Measurements from ENCODE around the gene KATNAL1. TPM values are rescaled to one million over a fixed set of nuclear protein-coding genes. Genes with fewer than 3 reads are reported as not detected.

KATNAL1 gene
- total RNA-seq, 1 donor from 2014 or later: 22.7 TPM

DNA sequence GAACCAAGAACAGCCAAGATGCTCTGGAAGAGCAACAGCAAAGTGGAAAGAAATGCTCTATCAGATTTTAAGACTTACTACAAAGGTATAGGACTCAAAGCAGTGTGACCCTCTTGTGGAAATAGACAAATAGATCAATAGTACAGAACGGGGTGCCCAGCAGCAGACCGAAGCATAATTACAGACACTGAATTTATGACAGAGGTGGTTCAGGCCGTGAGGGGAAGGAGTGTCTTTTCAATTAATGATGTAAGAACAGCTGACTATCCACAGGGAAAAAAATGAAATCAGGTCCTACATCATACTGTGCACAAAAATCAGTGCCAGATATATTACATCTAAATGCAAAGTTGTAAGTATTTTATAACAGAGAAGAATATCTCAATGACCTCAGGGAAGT is 95.6 kb downstream of the KATNAL1 start:
- DNase-seq (ENCODE audit: low spot score, unreplicated experiment): no peak
- H3K4me3 Mint-ChIP-seq (ENCODE audit: low read depth): no peak overlapping the region
- no peaks in the 10 kb centered on the region for H3K9me3 Mint-ChIP-seq (ENCODE audit: low read depth)
- H3K36me3 Mint-ChIP-seq (ENCODE audit: insufficient read depth): peaks cover 19% of the 10 kb centered on the region
- H3K27me3 Mint-ChIP-seq: no peaks in the 10 kb centered on the region
- no peak overlapping the region for H3K27ac Mint-ChIP-seq
- TF ChIP-seq, protein P1, sequence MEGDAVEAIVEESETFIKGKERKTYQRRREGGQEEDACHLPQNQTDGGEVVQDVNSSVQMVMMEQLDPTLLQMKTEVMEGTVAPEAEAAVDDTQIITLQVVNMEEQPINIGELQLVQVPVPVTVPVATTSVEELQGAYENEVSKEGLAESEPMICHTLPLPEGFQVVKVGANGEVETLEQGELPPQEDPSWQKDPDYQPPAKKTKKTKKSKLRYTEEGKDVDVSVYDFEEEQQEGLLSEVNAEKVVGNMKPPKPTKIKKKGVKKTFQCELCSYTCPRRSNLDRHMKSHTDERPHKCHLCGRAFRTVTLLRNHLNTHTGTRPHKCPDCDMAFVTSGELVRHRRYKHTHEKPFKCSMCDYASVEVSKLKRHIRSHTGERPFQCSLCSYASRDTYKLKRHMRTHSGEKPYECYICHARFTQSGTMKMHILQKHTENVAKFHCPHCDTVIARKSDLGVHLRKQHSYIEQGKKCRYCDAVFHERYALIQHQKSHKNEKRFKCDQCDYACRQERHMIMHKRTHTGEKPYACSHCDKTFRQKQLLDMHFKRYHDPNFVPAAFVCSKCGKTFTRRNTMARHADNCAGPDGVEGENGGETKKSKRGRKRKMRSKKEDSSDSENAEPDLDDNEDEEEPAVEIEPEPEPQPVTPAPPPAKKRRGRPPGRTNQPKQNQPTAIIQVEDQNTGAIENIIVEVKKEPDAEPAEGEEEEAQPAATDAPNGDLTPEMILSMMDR (IDR thresholded peaks at IDR 0.05; ENCODE audit: unreplicated experiment): no peak
- no peaks in the 10 kb centered on the region for H3K4me1 Mint-ChIP-seq (ENCODE audit: low read depth)

GRCh38 chr13:30204564-30204963 is 102.8 kb downstream of the KATNAL1 start:
- Mint-ChIP-seq H3K4me3 (ENCODE audit: low read depth) (no peak overlapping the region), H3K36me3 (ENCODE audit: insufficient read depth) (peaks cover 10% of the 10 kb centered on the region), H3K27me3 (no peaks in the 10 kb centered on the region), H3K9me3 (ENCODE audit: low read depth) (no peaks in the 10 kb centered on the region), H3K4me1 (ENCODE audit: low read depth) (no peaks in the 10 kb centered on the region), H3K27ac (no peak overlapping the region)
- TF ChIP-seq, protein P1 (IDR thresholded peaks at IDR 0.05; ENCODE audit: unreplicated experiment): no peak
- DNase-seq (ENCODE audit: low spot score, unreplicated experiment): no peak

- H3K27ac Mint-ChIP-seq: no peak overlapping the region
- H3K4me3 Mint-ChIP-seq (ENCODE audit: low read depth): no peak overlapping the region
- no peak for DNase-seq (ENCODE audit: low spot score, unreplicated experiment)
- TF ChIP-seq, protein P1 (IDR thresholded peaks at IDR 0.05; ENCODE audit: unreplicated experiment): no peak
- peaks cover 17% of the 10 kb centered on the region for H3K4me1 Mint-ChIP-seq (ENCODE audit: low read depth)
- no peaks in the 10 kb centered on the region for H3K9me3 Mint-ChIP-seq (ENCODE audit: low read depth)
- H3K27me3 Mint-ChIP-seq: peaks cover 4% of the 10 kb centered on the region
- no peaks in the 10 kb centered on the region for H3K36me3 Mint-ChIP-seq (ENCODE audit: insufficient read depth)
These were observed 111.3 kb downstream of the KATNAL1 start for GRCh38 chr13:30196025-30196424.

- no peaks in the 10 kb centered on the region for H3K36me3 Mint-ChIP-seq (ENCODE audit: insufficient read depth)
- no peak overlapping the region for H3K4me3 Mint-ChIP-seq (ENCODE audit: low read depth)
- TF ChIP-seq, protein P1 (IDR thresholded peaks at IDR 0.05; ENCODE audit: unreplicated experiment): no peak
- peaks cover 17% of the 10 kb centered on the region for H3K4me1 Mint-ChIP-seq (ENCODE audit: low read depth)
- H3K27me3 Mint-ChIP-seq: peaks cover 4% of the 10 kb centered on the region
- H3K27ac Mint-ChIP-seq: no peak overlapping the region
- H3K9me3 Mint-ChIP-seq (ENCODE audit: low read depth): no peaks in the 10 kb centered on the region
- DNase-seq (ENCODE audit: low spot score, unreplicated experiment): no peak
These were observed 112.4 kb downstream of the KATNAL1 start for GRCh38 chr13:30194906-30195305.

DNA sequence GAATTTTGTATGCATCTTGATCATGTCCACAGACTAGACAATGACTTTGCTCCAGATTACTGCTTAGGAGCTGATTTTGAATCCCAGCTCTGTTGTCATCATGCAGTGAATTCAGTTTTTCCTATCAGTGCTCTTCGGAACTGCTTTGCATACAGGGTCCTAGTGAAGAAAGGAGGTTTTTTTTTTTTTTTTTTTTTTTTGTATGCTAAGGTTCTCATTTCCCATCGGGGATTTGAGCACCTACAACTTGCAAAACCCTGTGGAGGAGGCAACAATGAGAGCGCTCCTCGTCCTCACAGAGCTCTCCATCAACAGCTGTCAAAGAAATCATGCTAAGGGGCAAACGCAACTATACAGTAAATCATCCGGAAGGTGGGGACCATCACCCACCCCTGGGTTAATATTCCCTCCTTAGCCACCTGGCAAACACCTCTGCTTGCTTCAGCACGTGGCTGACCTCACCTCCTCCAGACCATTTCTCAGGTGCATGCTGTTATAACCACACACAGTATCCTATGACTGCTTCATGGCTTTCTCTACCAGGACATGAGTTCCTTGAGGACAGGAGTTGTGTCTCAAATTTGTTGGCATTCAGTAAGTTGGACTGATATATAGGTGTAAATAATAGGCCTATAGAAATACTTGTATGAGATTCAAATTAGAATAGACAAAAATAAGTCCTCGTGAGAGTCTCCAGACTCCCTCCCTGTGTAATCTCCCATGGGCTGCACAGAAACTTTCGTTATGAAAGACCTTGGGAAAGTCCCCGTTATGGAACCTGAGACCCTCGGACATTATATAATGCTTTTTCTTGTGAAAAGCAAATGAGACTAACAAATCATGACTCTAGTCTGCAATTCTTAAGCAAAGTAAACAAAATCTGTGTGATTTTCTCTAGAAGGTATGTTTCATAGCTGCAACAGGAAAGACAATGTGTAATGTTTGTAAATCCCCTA is 113.8 kb downstream of the KATNAL1 start:
- Mint-ChIP-seq H3K4me3 (ENCODE audit: low read depth) (no peak overlapping the region), H3K27me3 (peaks cover 4% of the 10 kb centered on the region), H3K36me3 (ENCODE audit: insufficient read depth) (no peaks in the 10 kb centered on the region), H3K4me1 (ENCODE audit: low read depth) (peaks cover 17% of the 10 kb centered on the region), H3K27ac (no peak overlapping the region), H3K9me3 (ENCODE audit: low read depth) (no peaks in the 10 kb centered on the region)
- TF ChIP-seq, protein P1 (IDR thresholded peaks at IDR 0.05; ENCODE audit: unreplicated experiment): no peak
- DNase-seq (ENCODE audit: low spot score, unreplicated experiment): no peak
